ENCODE measurements around the gene MAGEA3. TPM values are rescaled to one million over a fixed set of nuclear protein-coding genes. Genes with fewer than 3 reads are reported as not detected.
"Not testable (repeated sequence)": the region's sequence is repeated elsewhere in the genome, so short reads cannot be mapped to it uniquely, and the experiment has no call there.

Gene MAGEA3, protein sequence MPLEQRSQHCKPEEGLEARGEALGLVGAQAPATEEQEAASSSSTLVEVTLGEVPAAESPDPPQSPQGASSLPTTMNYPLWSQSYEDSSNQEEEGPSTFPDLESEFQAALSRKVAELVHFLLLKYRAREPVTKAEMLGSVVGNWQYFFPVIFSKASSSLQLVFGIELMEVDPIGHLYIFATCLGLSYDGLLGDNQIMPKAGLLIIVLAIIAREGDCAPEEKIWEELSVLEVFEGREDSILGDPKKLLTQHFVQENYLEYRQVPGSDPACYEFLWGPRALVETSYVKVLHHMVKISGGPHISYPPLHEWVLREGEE
- total RNA-seq = not detected

DNA sequence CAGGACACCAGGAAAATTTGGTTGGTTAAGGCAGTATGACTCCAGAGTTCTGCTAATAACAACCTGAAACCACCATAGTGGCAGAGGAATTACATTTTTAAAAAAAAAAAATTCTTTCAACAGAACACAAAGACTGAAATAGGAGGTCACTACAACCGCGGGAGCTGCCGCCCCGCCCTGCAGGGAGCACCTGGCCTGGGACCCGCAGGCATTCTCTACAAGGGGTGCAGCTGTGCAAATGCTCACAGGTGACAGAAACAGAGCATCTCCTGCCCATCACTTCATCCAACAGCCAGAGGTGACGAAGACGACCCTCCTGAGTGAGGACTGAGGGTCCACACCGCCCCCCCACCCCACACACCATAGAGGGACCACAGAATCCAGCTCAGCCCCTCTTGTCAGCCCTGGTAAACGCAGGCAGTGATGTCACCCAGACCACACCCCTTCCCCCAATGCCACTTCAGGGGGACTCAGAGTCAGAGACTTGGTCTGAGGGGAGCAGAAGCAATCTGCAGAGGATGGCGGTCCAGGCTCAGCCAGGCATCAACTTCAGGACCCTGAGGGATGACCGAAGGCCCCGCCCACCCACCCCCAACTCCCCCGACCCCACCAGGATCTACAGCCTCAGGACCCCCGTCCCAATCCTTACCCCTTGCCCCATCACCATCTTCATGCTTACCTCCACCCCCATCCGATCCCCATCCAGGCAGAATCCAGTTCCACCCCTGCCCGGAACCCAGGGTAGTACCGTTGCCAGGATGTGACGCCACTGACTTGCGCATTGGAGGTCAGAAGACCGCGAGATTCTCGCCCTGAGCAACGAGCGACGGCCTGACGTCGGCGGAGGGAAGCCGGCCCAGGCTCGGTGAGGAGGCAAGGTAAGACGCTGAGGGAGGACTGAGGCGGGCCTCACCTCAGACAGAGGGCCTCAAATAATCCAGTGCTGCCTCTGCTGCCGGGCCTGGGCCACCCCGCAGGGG, at the start of gene MAGEA3:
TSS of gene MAGEA3 (plus strand) at position 843 of the 980 bp plus-strand sequence. CDS start 2,039 bp downstream, outside the sequence.
- DNase-seq = not testable (repeated sequence)

DNA sequence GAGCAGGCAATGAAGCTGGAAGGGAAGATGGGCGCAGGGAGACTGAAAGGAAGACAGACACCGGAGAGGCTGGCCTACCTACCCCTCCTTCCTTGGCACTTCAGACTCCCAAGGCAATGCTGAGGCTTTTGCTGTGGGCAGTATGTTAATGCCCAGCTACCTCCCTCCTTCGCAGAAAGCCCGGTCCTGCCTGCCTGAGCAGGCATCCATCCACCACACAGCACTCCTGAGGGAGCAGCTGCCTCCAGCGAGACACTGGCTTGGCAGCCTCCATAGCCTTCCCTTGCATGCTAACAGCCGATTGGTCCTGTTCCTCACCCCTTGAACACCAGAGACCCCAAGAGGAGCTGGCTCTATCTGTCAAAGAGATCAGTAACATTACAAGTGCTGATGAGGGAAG, 46.5 kb upstream of the MAGEA3 start:
- no peak for DNase-seq

DNA sequence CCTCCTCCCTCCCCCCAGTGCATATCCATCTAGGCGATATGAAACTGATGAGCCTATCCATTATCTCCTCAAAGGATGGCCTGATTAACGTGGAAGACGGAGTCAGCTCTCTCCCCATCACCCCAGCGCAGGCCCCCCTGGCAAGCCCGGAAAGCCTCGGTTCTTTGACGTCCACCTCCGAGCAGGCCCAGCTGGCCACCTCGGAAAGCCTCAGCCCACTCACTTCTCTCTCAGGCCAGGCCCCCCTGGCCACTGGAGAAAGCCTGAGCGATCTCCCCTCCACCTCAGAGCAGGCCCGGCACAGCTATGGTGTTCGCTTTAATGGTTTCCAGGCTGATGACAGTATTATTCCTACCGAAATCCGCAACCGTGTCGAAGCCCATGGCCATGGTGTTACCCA, 46.1 kb upstream of the MAGEA3 start:
- DNase-seq = no peak

DNA sequence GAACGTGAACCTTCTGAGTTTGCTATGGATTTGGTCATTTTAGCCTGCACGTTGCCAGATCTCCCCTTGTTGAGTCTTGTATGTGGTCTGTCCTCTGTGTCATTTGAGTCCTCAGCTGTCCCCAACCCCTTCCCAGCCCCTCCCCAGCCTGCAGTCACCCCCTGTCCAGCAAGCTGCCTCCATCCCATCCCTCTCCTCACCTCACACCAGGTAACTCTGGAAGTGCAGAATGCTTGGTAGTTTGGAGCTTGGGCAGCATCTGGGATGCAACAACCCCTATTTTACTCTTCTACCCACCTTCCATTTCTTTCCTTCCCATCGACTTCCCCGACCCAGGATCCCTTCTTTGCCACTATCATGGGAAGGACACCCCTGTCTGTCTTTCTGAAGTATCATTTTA, 42.5 kb upstream of the MAGEA3 start:
- DNase-seq = no peak

DNA sequence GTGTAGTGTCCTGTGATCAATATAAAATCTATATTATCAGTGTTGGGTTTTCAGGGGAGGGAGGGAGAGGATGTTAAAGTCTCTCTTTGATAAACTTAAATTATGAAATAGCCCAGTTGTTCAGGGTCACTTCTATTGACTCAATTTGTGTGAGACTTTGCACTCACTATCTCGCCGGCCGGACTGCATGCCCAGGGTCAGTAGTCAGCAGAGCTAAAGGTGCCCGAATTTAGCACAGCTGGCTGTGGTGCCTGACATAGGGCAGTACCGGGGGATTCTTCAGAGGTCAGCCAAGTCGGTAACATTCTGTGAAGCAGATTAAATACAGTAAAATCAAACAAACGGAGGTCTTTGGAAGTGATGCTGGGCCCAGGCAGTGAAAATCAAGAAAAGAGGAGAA, 41.7 kb upstream of the MAGEA3 start:
- DNase-seq = no peak

DNA sequence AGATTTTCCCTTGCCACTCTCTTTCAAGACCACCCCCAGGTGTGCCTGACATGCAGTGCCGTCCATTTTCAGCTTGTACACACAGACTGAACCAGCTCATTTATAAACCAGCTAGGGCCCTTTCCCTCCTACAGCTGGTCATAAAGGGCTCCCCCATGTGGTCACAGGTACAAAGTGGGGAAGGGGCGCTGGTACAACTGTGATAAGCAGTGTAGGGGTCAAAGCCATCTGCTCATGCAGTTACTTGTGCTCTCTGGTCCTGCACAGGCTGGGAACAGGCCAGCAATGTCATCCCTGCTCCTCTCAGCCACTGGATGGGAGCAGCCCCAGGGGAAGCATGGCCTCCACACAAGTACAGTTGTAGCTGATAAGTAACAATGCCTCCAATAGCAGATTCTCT, 40.3 kb upstream of the MAGEA3 start:
- no peak for DNase-seq

DNA sequence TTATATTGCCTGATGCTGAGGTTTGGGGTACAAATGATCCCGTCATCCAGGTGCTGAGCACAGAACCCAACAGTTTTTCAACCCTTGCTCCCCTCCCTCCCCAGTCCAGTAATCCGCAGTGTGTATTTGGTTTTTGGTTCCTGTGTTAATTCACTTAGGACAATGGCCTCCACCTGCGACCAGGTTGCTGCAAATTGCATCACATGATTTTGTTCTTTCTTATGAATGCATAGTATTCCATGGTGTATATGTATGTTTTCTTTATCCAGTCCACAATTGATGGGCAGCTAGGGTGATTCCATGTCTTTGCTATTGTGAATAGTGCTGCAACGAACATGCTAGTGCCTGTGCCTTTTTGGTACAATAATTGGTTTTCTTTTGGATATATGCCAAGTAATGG, 35.5 kb upstream of the MAGEA3 start:
- DNase-seq = no peak

DNA sequence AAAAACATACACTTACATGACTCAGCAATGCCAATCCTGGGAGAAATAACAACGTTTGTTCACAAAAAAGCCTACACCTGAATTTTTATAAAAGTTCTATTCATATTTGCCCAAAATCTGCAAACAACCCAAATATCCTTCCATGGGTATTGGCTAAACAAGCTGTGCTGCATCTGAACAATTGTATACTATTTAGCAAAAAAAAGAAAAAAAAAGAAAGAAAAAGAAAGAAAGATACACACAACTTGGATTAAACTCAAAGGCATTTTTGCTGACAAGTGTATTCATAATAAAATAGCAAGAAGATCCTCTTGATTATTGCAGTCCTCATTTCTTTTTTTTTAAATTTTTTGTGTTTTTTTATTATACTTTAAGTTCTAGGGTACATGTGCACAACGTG, 24.5 kb upstream of the MAGEA3 start:
- no peak for DNase-seq

DNA sequence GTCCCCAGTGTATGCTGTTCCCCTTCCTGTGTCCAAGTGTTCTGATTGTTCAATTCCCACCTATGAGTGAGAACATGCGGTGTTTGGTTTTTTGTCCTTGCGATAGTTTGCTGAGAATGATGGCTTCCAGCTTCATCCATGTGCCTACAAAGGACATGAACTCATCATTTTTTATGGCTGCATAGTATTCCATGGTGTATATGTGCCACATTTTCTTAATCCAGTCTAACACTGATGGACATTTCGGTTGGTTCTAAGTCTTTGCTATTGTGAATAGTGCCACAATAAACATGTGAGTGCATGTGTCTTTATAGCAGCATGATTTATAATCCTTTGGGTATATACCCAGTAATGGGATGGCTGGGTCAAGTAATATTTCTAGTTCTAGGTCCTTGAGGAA, 23.9 kb upstream of the MAGEA3 start:
- not testable (repeated sequence) for DNase-seq

DNA sequence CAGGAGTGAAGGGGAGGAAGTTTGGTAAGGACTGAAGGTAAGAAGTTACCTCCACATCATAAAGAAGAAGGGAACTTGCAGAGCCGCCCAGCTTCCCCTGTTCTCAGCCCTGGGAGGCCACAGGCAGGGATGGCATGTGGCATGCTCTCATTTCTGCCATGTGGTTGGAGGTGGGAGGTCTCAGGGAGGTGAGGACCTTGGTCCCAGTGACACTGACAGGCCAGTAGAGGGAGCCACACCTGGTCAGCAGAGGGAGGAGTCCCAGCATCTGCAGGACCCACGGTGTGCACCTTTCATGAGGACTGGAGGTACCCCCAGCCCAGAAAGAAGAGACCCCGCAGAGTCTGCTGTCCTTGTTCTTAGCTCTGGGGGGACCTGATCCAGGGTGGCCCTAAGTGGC, 17.6 kb upstream of the MAGEA3 start:
- DNase-seq = not testable (repeated sequence)

DNA sequence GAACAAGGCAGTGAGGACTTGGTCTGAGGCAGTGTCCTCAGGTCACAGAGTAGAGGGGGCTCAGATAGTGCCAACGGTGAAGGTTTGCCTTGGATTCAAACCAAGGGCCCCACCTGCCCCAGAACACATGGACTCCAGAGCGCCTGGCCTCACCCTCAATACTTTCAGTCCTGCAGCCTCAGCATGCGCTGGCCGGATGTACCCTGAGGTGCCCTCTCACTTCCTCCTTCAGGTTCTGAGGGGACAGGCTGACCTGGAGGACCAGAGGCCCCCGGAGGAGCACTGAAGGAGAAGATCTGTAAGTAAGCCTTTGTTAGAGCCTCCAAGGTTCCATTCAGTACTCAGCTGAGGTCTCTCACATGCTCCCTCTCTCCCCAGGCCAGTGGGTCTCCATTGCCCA, 1.8 kb downstream of the MAGEA3 start:
- DNase-seq = not testable (repeated sequence)

DNA sequence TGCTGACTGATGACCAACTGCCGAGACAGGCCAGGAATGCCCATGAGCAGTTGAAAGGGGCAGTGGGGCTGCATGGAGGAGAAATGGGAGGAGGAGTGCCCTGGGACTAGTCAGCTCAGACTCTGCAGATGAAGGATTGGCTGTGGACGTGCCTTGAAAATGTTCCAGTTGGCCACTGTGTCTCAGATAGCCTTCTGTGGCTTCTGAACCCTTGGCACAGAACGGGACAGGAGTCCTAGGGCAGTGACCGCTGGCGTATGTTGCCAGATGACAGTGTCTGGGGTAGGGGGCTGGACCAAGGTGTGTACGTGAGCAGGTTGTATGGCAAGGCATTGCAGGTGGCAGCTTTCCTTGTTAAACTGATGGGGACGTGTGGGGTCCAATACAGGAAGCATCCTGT, 7.9 kb downstream of the MAGEA3 start:
- DNase-seq = not testable (repeated sequence)

DNA sequence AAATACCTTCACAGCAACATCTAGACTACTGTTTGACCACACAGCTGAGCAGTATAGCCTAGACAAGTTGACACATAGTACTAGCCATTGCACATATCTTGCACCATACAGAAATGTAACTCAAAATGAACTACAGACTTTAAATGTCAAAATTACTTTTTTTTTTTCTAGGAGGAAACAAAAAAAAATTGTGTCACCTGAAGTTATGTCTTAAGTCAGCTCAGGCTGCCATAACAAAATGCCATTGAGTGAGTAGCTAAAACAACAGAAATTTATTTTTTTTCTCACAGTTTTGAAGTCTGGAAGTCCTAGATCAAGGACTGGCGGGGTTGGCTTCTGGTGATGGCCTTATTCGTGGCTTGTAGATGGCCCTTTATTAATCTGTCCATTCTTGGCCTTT, 10.6 kb downstream of the MAGEA3 start, which contains the start of gene CSAG2:
TSS of gene CSAG2 (minus strand) at position 101 of the 400 bp plus-strand sequence. CDS start 161 bp downstream, outside the sequence.
- DNase-seq = not testable (repeated sequence)

DNA sequence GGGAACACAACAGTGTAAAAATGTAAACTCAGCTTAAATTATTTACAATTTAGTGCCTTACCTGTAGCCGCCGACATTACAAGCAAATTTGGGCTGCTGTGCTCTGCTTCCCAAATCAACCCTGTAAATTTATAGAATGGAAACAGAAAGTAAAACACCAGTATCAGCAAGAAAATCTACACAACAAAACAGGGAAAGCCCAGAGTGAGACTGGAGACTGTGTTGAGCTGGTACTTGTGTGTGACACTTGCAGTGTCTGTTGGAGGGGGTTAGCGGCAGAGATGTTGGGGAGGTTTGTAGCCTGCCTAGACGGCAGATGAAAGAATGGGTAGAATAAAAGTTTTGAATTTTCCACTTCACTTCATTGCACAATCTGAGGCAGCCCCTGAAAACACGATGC, 14.6 kb downstream of the MAGEA3 start:
- not testable (repeated sequence) for DNase-seq

DNA sequence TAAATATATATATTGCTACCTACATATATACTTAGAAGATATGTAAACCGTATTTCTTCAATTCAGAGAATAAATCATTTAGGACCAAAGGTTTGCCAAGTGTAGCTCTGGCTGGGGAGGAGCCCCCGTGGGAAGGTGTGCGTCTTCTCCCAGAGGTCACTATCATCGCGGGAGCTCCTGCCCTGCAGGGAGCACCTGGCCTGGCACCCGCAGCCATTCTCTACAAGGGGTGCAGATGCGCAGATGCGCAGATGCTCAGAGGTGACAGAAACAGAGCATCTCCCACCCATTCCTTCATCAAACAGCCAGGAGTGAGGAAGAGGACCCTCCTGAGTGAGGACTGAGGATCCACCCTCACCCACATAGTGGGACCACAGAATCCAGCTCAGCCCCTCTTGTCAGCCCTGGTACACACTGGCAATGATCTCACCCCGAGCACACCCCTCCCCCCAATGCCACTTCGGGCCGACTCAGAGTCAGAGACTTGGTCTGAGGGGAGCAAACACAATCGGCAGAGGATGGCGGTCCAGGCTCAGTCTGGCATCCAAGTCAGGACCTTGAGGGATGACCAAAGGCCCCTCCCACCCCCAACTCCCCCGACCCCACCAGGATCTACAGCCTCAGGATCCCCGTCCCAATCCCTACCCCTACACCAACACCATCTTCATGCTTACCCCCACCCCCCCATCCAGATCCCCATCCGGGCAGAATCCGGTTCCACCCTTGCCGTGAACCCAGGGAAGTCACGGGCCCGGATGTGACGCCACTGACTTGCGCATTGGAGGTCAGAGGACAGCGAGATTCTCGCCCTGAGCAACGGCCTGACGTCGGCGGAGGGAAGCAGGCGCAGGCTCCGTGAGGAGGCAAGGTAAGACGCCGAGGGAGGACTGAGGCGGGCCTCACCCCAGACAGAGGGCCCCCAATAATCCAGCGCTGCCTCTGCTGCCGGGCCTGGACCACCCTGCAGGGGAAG, 15.5 kb downstream of the MAGEA3 start, which contains the start of gene MAGEA2B:
TSS of gene MAGEA2B (plus strand) at position 814 of the 973 bp plus-strand sequence. CDS start 2,479 bp downstream, outside the sequence.
- DNase-seq = not testable (repeated sequence)

DNA sequence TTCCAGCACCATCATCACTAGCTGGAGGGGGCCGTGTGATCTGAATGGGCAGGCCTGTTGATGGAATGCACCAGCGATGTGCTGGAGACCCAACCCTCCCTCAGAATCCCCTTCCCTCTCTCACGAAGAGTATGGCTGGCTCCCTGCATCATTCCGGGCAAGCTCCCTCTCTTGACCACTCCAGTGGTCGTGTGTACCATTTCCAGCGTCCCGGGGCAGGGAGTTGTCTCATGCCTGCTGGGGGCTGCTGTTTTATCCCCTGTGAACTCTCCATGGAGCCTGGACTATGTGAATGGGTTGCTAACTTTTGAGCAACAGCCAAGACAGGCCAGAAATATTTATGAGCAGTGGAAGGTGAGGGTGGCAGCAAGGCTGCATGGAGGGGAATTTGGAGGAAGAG, 26.8 kb downstream of the MAGEA3 start:
- DNase-seq = no peak

DNA sequence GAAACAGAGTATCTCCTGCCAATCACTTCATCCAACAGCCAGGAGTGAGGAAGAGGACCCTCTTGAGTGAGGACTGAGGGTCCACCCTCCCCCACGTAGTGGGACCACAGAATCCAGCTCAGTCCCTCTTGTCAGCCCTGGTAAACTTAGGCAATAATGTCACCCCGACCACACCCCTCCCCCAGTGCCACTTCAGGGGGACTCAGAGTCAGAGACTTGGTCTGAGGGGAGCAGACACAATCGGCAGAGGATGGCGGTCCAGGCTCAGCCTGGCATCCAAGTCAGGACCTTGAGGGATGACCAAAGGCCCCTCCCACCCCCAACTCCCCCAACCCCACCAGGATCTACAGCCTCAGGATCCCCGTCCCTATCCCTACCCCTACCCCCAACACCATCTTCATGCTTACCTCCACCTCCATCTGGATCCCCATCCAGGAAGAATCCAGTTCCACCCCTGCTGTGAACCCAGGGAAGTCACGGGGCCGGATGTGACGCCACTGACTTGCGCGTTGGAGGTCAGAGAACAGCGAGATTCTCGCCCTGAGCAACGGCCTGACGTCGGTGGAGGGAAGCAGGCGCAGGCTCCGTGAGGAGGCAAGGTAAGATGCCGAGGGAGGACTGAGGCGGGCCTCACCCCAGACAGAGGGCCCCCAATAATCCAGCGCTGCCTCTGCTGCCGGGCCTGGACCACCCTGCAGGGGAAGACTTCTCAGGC, 34.8 kb downstream of the MAGEA3 start, which contains the start of the genes CSAG1 and MAGEA12:
TSS of gene CSAG1 (minus strand) at position 461 of the 715 bp plus-strand sequence. CDS start 1,261 bp downstream, outside the sequence.
TSS of gene MAGEA12 (plus strand) at position 497 of the 715 bp plus-strand sequence. CDS start 2,405 bp downstream, outside the sequence.
- DNase-seq = no peak

DNA sequence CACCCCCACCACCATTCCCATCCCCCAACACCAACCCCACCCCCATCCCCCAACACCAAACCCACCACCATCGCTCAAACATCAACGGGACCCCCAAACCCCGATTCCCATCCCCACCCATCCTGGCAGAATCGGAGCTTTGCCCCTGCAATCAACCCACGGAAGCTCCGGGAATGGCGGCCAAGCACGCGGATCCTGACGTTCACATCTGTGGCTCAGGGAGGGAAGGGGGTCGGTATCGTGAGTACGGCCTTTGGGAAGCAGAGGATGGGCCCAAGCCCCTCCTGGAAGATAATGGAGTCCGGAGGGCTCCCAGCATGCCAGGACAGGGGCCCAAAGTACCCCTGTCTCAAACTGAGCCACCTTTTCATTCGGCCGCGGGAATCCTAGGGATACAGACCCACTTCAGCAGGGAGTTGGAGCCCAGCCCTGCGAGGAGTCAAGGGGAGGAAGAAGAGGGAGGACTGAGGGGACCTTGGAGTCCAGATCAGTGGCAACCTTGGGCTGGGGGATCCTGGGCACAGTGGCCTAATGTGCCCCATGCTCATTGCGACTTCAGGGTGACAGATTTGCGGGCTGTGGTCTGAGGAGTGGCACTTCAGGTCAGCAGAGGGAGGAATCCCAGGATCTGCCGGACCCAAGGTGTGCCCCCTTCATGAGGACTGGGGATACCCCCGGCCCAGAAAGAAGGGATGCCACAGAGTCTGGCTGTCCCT, 35.7 kb downstream of the MAGEA3 start:
- not testable (repeated sequence) for DNase-seq

DNA sequence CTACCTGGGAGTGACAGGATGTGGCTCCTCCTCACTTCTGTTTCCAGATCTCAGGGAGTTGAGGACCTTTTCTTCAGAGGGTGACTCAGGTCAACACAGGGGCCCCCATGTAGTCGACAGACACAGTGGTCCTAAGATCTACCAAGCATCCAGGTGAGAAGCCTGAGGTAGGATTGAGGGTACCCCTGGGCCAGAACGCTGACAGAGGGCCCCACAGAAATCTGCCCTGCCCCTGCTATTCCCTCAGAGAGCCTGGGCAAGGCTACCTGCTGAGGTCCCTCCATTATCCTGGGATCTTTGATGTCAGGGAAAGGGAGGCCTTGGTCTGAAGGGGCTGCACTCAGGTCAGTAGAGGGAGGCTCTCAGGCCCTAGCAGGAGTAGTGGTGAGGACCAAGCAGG, 36.5 kb downstream of the MAGEA3 start:
- no peak for DNase-seq
